GM23338 (cell line): Measurements from ENCODE around the gene GOLGA6L2.

Experiments used
- EZH2 ChIP-seq: fragments of 200-600 bp; sonication (generic); IDR thresholded peaks from one replicate; pipeline ENCODE4 v1.8.0; 2017; ENCODE audit warnings: antibody characterized with exemption, mild to moderate bottlenecking, low read depth; ENCODE audit not compliant: unreplicated experiment
- EZH2phosphoT487 ChIP-seq: fragments of 200-600 bp; sonication (generic); IDR thresholded peaks from one replicate; pipeline ENCODE4 v1.8.1; 2018; ENCODE audit warnings: antibody characterized with exemption; ENCODE audit not compliant: unreplicated experiment
- JUNB ChIP-seq: IDR thresholded peaks from one replicate; pipeline ENCODE4 v1.6.1; 2016; ENCODE audit warnings: antibody characterized with exemption; ENCODE audit not compliant: unreplicated experiment
- POLR2AphosphoS5 ChIP-seq: IDR thresholded peaks from 2 replicates; pipeline ENCODE4 v1.6.1; 2016; ENCODE audit warnings: antibody characterized with exemption, low read depth
- TF ChIP-seq, protein P1 (sequence below), 2 experiments: fragments of 200-600 bp in 1 of 2; sonication (generic) in 1 of 2; conservative IDR thresholded peaks; 2 replicates each; pipeline versions ENCODE4 v1.5.1 to v1.6.1; 2016 to 2017; ENCODE audit warnings: antibody characterized with exemption in 2 of 2, low read depth in 2 of 2, mild to moderate bottlenecking in 2 of 2, moderate library complexity in 1 of 2
- TF ChIP-seq, protein P2 (sequence below): IDR thresholded peaks from one replicate; pipeline ENCODE4 v1.6.1; 2018; ENCODE audit warnings: antibody characterized with exemption; ENCODE audit not compliant: unreplicated experiment

DNA sequence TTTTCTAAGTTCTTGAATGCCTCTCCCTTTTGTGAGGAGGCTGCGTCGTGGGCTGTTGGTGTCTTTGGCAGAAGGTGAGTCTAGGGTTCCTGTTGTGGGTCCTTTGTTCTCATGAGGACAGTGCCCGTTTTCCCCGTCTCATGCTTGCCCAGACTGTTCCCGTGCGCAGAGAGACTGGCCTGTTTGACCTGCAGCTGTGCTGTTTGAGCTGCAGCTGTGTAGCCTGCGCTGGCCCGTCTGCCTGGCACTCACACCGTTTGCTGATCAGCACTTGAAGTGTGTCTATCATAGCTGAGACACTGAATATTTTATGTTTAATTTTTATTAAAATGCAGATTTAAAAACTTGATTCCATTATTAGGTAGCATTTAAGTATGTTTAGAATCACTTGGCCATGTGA, 9.9 kb downstream of the GOLGA6L2 start:
- TF ChIP-seq, protein P1, sequence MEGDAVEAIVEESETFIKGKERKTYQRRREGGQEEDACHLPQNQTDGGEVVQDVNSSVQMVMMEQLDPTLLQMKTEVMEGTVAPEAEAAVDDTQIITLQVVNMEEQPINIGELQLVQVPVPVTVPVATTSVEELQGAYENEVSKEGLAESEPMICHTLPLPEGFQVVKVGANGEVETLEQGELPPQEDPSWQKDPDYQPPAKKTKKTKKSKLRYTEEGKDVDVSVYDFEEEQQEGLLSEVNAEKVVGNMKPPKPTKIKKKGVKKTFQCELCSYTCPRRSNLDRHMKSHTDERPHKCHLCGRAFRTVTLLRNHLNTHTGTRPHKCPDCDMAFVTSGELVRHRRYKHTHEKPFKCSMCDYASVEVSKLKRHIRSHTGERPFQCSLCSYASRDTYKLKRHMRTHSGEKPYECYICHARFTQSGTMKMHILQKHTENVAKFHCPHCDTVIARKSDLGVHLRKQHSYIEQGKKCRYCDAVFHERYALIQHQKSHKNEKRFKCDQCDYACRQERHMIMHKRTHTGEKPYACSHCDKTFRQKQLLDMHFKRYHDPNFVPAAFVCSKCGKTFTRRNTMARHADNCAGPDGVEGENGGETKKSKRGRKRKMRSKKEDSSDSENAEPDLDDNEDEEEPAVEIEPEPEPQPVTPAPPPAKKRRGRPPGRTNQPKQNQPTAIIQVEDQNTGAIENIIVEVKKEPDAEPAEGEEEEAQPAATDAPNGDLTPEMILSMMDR (conservative IDR thresholded peaks at IDR 0.05; ENCODE audit: low read depth in 2 of 2) = no peak
- TF ChIP-seq, protein P2, sequence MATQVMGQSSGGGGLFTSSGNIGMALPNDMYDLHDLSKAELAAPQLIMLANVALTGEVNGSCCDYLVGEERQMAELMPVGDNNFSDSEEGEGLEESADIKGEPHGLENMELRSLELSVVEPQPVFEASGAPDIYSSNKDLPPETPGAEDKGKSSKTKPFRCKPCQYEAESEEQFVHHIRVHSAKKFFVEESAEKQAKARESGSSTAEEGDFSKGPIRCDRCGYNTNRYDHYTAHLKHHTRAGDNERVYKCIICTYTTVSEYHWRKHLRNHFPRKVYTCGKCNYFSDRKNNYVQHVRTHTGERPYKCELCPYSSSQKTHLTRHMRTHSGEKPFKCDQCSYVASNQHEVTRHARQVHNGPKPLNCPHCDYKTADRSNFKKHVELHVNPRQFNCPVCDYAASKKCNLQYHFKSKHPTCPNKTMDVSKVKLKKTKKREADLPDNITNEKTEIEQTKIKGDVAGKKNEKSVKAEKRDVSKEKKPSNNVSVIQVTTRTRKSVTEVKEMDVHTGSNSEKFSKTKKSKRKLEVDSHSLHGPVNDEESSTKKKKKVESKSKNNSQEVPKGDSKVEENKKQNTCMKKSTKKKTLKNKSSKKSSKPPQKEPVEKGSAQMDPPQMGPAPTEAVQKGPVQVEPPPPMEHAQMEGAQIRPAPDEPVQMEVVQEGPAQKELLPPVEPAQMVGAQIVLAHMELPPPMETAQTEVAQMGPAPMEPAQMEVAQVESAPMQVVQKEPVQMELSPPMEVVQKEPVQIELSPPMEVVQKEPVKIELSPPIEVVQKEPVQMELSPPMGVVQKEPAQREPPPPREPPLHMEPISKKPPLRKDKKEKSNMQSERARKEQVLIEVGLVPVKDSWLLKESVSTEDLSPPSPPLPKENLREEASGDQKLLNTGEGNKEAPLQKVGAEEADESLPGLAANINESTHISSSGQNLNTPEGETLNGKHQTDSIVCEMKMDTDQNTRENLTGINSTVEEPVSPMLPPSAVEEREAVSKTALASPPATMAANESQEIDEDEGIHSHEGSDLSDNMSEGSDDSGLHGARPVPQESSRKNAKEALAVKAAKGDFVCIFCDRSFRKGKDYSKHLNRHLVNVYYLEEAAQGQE = no peak
- no peak for TF ChIP-seq EZH2phosphoT487
- TF ChIP-seq EZH2 = no peak
- no peak for TF ChIP-seq JUNB
- no peak for TF ChIP-seq POLR2AphosphoS5
